Measurements from ENCODE around the gene CELA2B. TPM values are rescaled to one million over a fixed set of nuclear protein-coding genes. Genes with fewer than 3 reads are reported as not detected.

Gene CELA2B
- total and polyA plus RNA-seq, 9 of the 15 experiments (the other 6 are each of a cell fraction or from before 2014, with no cell fraction given) = 0.25 to 2.1 (median 0.38) TPM; not detected in 5

DNA sequence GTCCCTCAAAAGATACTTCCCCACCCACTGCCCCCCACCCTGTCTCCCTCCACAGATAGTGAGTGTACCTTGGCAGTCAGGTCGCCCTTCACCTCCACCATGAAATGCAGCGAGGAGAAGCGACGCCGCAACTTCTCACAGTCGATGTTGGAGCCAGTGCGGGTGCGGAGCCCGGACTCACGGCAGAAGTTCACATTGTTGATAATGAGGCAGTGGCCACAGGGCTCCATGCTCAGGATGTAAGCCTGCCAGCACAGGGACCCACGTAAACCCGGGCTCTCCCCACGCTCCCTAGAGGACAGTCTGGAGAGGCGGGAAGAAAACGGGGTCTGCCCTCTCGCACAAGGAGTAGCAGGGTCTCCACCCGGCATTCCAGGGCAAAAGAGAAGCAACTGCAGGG lies 30.9 kb downstream of the CELA2B start:
- H3K9ac ChIP-seq (ENCODE audit: insufficient read depth in 1 of 2, low read depth in 2 of 2, low read length in 2 of 2) = no peak overlapping the region; a peak in 1 of 4 replicates
- FAIRE-seq (no peak), ATAC-seq (no peak), DNase-seq (ENCODE audit: extremely low read depth in 1 of 4, low spot score in 3 of 4) (no peak)
- BruUV-seq (replicated peaks) = no TSS peak
- no peaks in the 10 kb centered on the region for H3K79me2 ChIP-seq (ENCODE audit: control insufficient read depth, insufficient read depth, low read length)
- no peak overlapping the region for H3K4me2 ChIP-seq (ENCODE audit: insufficient read depth, low read length)
- no peak overlapping the region for H3K4me3 ChIP-seq
- H3K9me3 ChIP-seq (replicated peaks; ENCODE audit: control insufficient read depth, insufficient read depth, low read depth, low read length) = no peaks in the 10 kb centered on the region
- H3K4me1 ChIP-seq (replicated peaks in 1 of 2; ENCODE audit: control insufficient read depth in 2 of 2, insufficient read depth in 2 of 2, low read length in 2 of 2) = peaks cover 4% of the 10 kb centered on the region in 2 experiments; a peak in 3 of 5 replicates
- WGBS (ENCODE audit: insufficient coverage, low coverage, missing lambda C conversion rate) = 92% methylated on average over 17 of the region's 17 CpGs
- no peaks in the 10 kb centered on the region for H4K20me1 ChIP-seq (replicated peaks; ENCODE audit: control insufficient read depth, insufficient read depth, low read length)
- H3K27ac ChIP-seq (ENCODE audit: extremely low read depth, low read depth, low read length) = no peak overlapping the region
- ChIA-PET POLR2A (interaction anchor here (0.6 kb wide), 1 partner anchor 10 kb away, joined by 3 read pairs; no protein-coding TSS in a partner anchor), CTCF (ENCODE audit: low intra/inter-chr PET ratio) (no interaction called here)
- H2AFZ ChIP-seq (ENCODE audit: low read depth, low read length) = no peak overlapping the region
- no peaks in the 10 kb centered on the region for H3K9me1 ChIP-seq (ENCODE audit: control insufficient read depth, insufficient read depth, low read length)
- in situ Hi-C loops (cut with MboI) (no loop called here), intact Hi-C loops (cut with micrococcal nuclease) (no loop called here)
- peaks cover 49% of the 10 kb centered on the region for H3K36me3 ChIP-seq (ENCODE audit: control insufficient read depth, insufficient read depth, low read length)
- H3K27me3 ChIP-seq (ENCODE audit: control insufficient read depth in 2 of 2, insufficient read depth in 2 of 2, low read length in 2 of 2) = no peaks in the 10 kb centered on the region
- no peak for TF ChIP-seq RBBP5 (IDR thresholded peaks at IDR 0.05; ENCODE audit: borderline replicate concordance, insufficient read depth, low read length, poor library complexity, severe bottlenecking)
- no peak for TF ChIP-seq ZNF639 (CRISPR knock-in tag; conservative IDR thresholded peaks at IDR 0.05 in 1 of 2, IDR thresholded peaks at IDR 0.05 in 1 of 2)
- no peak for TF ChIP-seq HDGF (IDR thresholded peaks at IDR 0.05)
- TF ChIP-seq OTX1 (CRISPR knock-in tag; IDR thresholded peaks at IDR 0.05) = no peak
- TF ChIP-seq JUND (IDR thresholded peaks at IDR 0.05; ENCODE audit: borderline replicate concordance, low read depth, low read length) = no peak
- TF ChIP-seq JUND (tag; IDR thresholded peaks at IDR 0.05; ENCODE audit: borderline replicate concordance, low read depth, low read length) = no peak
- no peak for TF ChIP-seq RFX5 (IDR thresholded peaks at IDR 0.05; ENCODE audit: low read depth, low read length)
- TF ChIP-seq, protein P1, sequence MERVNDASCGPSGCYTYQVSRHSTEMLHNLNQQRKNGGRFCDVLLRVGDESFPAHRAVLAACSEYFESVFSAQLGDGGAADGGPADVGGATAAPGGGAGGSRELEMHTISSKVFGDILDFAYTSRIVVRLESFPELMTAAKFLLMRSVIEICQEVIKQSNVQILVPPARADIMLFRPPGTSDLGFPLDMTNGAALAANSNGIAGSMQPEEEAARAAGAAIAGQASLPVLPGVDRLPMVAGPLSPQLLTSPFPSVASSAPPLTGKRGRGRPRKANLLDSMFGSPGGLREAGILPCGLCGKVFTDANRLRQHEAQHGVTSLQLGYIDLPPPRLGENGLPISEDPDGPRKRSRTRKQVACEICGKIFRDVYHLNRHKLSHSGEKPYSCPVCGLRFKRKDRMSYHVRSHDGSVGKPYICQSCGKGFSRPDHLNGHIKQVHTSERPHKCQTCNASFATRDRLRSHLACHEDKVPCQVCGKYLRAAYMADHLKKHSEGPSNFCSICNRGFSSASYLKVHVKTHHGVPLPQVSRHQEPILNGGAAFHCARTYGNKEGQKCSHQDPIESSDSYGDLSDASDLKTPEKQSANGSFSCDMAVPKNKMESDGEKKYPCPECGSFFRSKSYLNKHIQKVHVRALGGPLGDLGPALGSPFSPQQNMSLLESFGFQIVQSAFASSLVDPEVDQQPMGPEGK (CRISPR knock-in tag; IDR thresholded peaks at IDR 0.05; ENCODE audit: borderline replicate concordance) = no peak
- no peak for TF ChIP-seq TAF9B (IDR thresholded peaks at IDR 0.05; ENCODE audit: partially characterized antibody)
- TF ChIP-seq TAF15 (IDR thresholded peaks at IDR 0.05; ENCODE audit: low read depth, low read length) = no peak
- TF ChIP-seq HDAC1 (IDR thresholded peaks at IDR 0.05) = no peak
- TF ChIP-seq ZNF3 (CRISPR knock-in tag; IDR thresholded peaks at IDR 0.05) = no peak
- TF ChIP-seq, protein P2, sequence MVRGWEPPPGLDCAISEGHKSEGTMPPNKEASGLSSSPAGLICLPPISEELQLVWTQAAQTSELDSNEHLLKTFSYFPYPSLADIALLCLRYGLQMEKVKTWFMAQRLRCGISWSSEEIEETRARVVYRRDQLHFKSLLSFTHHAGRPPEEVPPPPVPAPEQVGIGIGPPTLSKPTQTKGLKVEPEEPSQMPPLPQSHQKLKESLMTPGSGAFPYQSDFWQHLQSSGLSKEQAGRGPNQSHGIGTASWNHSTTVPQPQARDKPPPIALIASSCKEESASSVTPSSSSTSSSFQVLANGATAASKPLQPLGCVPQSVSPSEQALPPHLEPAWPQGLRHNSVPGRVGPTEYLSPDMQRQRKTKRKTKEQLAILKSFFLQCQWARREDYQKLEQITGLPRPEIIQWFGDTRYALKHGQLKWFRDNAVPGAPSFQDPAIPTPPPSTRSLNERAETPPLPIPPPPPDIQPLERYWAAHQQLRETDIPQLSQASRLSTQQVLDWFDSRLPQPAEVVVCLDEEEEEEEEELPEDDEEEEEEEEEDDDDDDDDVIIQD (CRISPR knock-in tag; IDR thresholded peaks at IDR 0.05) = no peak
- TF ChIP-seq PHF20 (IDR thresholded peaks at IDR 0.05; ENCODE audit: partially characterized antibody) = no peak
- TF ChIP-seq, protein P3, sequence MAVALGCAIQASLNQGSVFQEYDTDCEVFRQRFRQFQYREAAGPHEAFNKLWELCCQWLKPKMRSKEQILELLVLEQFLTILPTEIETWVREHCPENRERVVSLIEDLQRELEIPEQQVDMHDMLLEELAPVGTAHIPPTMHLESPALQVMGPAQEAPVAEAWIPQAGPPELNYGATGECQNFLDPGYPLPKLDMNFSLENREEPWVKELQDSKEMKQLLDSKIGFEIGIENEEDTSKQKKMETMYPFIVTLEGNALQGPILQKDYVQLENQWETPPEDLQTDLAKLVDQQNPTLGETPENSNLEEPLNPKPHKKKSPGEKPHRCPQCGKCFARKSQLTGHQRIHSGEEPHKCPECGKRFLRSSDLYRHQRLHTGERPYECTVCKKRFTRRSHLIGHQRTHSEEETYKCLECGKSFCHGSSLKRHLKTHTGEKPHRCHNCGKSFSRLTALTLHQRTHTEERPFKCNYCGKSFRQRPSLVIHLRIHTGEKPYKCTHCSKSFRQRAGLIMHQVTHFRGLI (CRISPR knock-in tag; IDR thresholded peaks at IDR 0.05) = no peak
- no peak for TF ChIP-seq SRSF7 (optimal IDR thresholded peaks at IDR 0.05; ENCODE audit: low read depth, low read length)
